Mesendoderm (in vitro differentiated cells): Measurements from ENCODE around the gene MTCH2.

Experiments used
- DNase-seq: peaks from one replicate; pipeline ENCODE4 v3.0.0; 2013
- H2AK5ac ChIP-seq: 2 replicates; pipeline ENCODE4 v1.6.1; 2013; ENCODE audit warnings: low read length, inconsistent platforms
- H2BK120ac ChIP-seq: 2 replicates; pipeline ENCODE4 v1.6.1; 2013; ENCODE audit warnings: low read depth, mild to moderate bottlenecking, low read length, moderate library complexity, mixed read lengths
- H2BK15ac ChIP-seq: replicated peaks from 2 replicates; pipeline ENCODE4 v1.6.1; 2013; ENCODE audit warnings: low read depth, mild to moderate bottlenecking, moderate library complexity
- H2BK5ac ChIP-seq: 2 replicates; pipeline ENCODE4 v1.6.1; 2013; ENCODE audit warnings: low read length, inconsistent platforms
- H3K18ac ChIP-seq: 2 replicates; pipeline ENCODE4 v1.6.1; 2013; ENCODE audit warnings: mild to moderate bottlenecking, low read length, mixed read lengths
- H3K23ac ChIP-seq: one replicate; pipeline ENCODE4 v1.6.1; 2013; ENCODE audit warnings: low read length
- H3K27ac ChIP-seq: 2 replicates; pipeline ENCODE4 v1.5.1; 2013; ENCODE audit warnings: low read depth, mild to moderate bottlenecking, inconsistent platforms, low read length, moderate library complexity
- H3K27me3 ChIP-seq: 2 replicates; pipeline ENCODE4 v1.6.1; 2013; ENCODE audit warnings: low read length, control low read depth, mild to moderate bottlenecking, inconsistent platforms; ENCODE audit not compliant: insufficient read depth, poor library complexity
- H3K36me3 ChIP-seq: 2 replicates; pipeline ENCODE4 v1.6.1; 2013; ENCODE audit warnings: low read length, inconsistent platforms; ENCODE audit not compliant: control insufficient read depth, insufficient read depth
- H3K4ac ChIP-seq: one replicate; pipeline ENCODE4 v1.6.1; 2013; ENCODE audit warnings: low read depth, mild to moderate bottlenecking, low read length, moderate library complexity
- H3K4me1 ChIP-seq: 2 replicates; pipeline ENCODE4 v1.6.1; 2013; ENCODE audit warnings: low read depth, low read length, inconsistent platforms; ENCODE audit not compliant: control insufficient read depth
- H3K4me2 ChIP-seq: 2 replicates; pipeline ENCODE4 v1.6.1; 2013; ENCODE audit warnings: low read length
- H3K4me3 ChIP-seq: 2 replicates; pipeline ENCODE4 v1.5.1; 2013; ENCODE audit warnings: mild to moderate bottlenecking, low read length
- H3K56ac ChIP-seq: one replicate; pipeline ENCODE4 v1.6.1; 2013; ENCODE audit warnings: low read length
- H3K79me1 ChIP-seq: 2 replicates; pipeline ENCODE4 v1.6.1; 2013; ENCODE audit warnings: low read length, inconsistent platforms
- H3K79me2 ChIP-seq: 2 replicates; pipeline ENCODE4 v1.6.1; 2013; ENCODE audit warnings: mild to moderate bottlenecking, low read length; ENCODE audit not compliant: control insufficient read depth, insufficient read depth
- H3K9ac ChIP-seq: 2 replicates; pipeline ENCODE4 v1.6.1; 2013; ENCODE audit warnings: low read length, inconsistent platforms
- H4K5ac ChIP-seq: one replicate; pipeline ENCODE4 v1.6.1; 2013; ENCODE audit warnings: low read length
- H4K8ac ChIP-seq: one replicate; pipeline ENCODE4 v1.6.1; 2013; ENCODE audit warnings: low read depth, mild to moderate bottlenecking, control low read depth, low read length, moderate library complexity
- WGBS: extraction: QIAGEN DNeasy Blood & Tissue Kit; methylation state at CpG from one replicate; pipeline ENCODE4 v1.1.7; 2013; ENCODE audit warnings: low lambda C conversion rate, missing lambda C conversion rate; ENCODE audit not compliant: insufficient coverage; ENCODE audit errors: extremely low coverage; 5-methylcytosine and 5-hydroxymethylcytosine counted together

Gene MTCH2

DNA sequence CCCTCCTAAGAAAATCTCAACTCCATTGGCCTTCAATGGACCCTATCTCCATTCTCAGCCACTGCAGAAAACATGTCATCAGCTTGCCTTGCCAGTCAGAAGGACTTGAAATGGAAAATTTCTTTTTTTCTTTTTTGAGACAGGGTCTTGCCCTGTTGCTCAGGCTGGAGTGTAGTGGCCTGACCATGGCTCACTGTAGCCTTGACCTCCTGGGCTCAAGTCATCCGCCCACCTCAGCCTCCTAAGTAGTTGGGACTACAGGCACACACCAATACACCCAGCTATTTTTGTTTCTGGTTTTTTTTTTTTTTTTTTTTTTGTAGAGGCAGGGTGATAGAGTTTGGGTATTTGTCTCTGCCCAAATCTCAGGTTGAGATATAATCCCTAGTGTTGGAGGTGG lies 43.8 kb upstream of the MTCH2 start:
- no peaks in the 10 kb centered on the region for H3K79me1 ChIP-seq
- H3K56ac ChIP-seq: no peak overlapping the region
- H3K27me3 ChIP-seq: no peaks in the 10 kb centered on the region
- WGBS: no CpG with 5 or more reads among the region's 1 CpG
- H3K4me2 ChIP-seq: no peak overlapping the region
- no peaks in the 10 kb centered on the region for H3K36me3 ChIP-seq
- no peak overlapping the region for H3K4me3 ChIP-seq
- H2AK5ac ChIP-seq: no peak overlapping the region
- no peaks in the 10 kb centered on the region for H3K79me2 ChIP-seq
- no peak overlapping the region for H3K18ac ChIP-seq
- no peak overlapping the region for H2BK5ac ChIP-seq
- no peak overlapping the region for H3K27ac ChIP-seq
- peaks cover 3% of the 10 kb centered on the region for H3K4me1 ChIP-seq
- H3K9ac ChIP-seq: no peak overlapping the region
- H4K5ac ChIP-seq: no peak overlapping the region
- H2BK15ac ChIP-seq: no peak overlapping the region
- H2BK120ac ChIP-seq: no peak overlapping the region
- no peak overlapping the region for H3K4ac ChIP-seq
- no peak for DNase-seq
- H4K8ac ChIP-seq: no peak overlapping the region
- H3K23ac ChIP-seq: no peak overlapping the region

DNA sequence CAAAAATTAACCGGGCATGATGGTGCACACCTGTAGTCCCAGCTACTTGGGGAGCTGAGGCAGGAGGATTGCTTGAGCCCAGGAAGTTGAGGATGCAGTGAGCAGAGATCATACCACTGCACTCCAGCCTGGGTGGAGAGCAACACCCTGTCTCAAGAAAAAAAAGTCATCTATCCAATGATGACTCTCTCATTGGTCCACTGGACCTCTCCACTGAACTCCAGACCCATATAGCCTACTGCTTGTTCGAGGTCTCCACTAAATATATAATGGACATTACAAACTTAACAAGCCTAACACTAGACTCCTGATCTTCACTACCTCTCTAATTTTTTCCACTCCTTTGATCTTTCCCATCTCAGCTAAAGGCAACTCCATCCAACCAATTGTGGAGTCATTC lies 33.5 kb upstream of the MTCH2 start:
- Histone ChIP-seq H3K36me3 (no peaks in the 10 kb centered on the region), H3K9ac (no peak overlapping the region), H4K8ac (no peak overlapping the region), H3K18ac (no peak overlapping the region), H3K56ac (no peak overlapping the region), H4K5ac (no peak overlapping the region), H2AK5ac (no peak overlapping the region), H3K4me1 (no peaks in the 10 kb centered on the region), H3K79me1 (no peaks in the 10 kb centered on the region), H3K23ac (no peak overlapping the region), H3K4ac (no peak overlapping the region), H2BK5ac (no peak overlapping the region), H2BK120ac (no peak overlapping the region), H3K27ac (no peak overlapping the region), H3K27me3 (no peaks in the 10 kb centered on the region), H2BK15ac (no peak overlapping the region), H3K79me2 (no peaks in the 10 kb centered on the region), H3K4me3 (no peak overlapping the region), H3K4me2 (no peak overlapping the region)
- no CpG with 5 or more reads among the region's 2 CpGs for WGBS
- no peak for DNase-seq

DNA sequence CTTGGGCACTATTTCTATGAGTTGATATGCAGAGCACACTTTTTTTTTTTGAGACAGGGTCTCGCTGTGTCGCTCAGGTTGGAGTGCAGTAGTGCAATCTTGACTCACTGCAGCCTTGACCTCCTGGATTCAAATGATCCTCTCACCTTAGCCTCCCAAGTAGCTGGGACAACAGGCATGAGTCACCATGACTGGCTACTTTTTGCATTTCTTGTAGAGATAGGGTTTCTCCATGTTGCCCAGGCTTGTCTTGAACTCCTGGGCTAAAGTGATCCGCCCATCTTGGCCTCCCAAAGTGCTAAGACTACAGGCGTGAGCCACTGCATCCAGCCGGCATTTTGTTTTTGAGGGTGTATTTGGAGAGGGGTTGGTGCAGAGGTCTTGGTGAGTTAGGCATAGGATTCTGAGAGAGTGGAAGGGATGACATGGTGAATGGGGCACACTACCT lies 29.9 kb upstream of the MTCH2 start:
- DNase-seq: peak; percentile 37

DNA sequence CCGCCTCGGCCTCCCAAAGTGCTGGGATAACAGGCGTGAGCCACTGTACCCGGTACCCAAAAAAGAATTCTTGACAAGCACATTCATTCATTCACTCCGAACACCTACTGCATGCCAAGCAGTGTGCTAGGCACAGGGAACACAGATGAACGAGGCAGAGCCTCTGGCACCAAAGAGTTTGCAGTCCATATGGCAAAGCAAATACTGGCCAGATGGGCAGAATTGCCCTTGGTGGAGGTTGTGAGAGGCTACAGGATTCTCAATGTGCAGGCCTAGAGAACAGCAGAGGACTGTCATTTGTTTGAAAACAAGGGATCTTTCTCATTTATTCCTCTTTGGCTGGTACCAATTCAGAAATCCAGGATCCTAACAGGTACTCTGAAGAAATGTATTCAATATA lies 27.5 kb upstream of the MTCH2 start:
- Histone ChIP-seq H3K4me2 (no peak overlapping the region), H3K9ac (no peak overlapping the region), H3K23ac (no peak overlapping the region), H2BK5ac (no peak overlapping the region), H3K4ac (no peak overlapping the region), H3K79me1 (no peaks in the 10 kb centered on the region), H3K56ac (no peak overlapping the region), H3K27ac (no peak overlapping the region), H3K4me3 (no peak overlapping the region), H3K18ac (no peak overlapping the region), H3K36me3 (no peaks in the 10 kb centered on the region), H4K8ac (no peak overlapping the region), H2BK15ac (no peak overlapping the region), H3K79me2 (no peaks in the 10 kb centered on the region), H3K4me1 (no peaks in the 10 kb centered on the region), H2AK5ac (no peak overlapping the region), H3K27me3 (no peaks in the 10 kb centered on the region), H4K5ac (no peak overlapping the region), H2BK120ac (no peak overlapping the region)
- no peak for DNase-seq
- WGBS: no CpG with 5 or more reads among the region's 6 CpGs

More for the DNA sequence above, 29.9 kb upstream of the MTCH2 start:
- Histone ChIP-seq H4K8ac (no peak overlapping the region), H3K27me3 (no peaks in the 10 kb centered on the region), H3K9ac (no peak overlapping the region), H3K18ac (no peak overlapping the region), H3K4me2 (no peak overlapping the region), H2AK5ac (no peak overlapping the region), H2BK15ac (no peak overlapping the region), H2BK5ac (no peak overlapping the region), H3K79me1 (no peaks in the 10 kb centered on the region), H3K23ac (no peak overlapping the region), H3K4me1 (no peaks in the 10 kb centered on the region), H3K4ac (no peak overlapping the region), H3K36me3 (no peaks in the 10 kb centered on the region), H3K27ac (no peak overlapping the region), H4K5ac (no peak overlapping the region), H3K56ac (no peak overlapping the region), H2BK120ac (no peak overlapping the region), H3K79me2 (no peaks in the 10 kb centered on the region), H3K4me3 (no peak overlapping the region)
- WGBS: no CpG with 5 or more reads among the region's 5 CpGs

DNA sequence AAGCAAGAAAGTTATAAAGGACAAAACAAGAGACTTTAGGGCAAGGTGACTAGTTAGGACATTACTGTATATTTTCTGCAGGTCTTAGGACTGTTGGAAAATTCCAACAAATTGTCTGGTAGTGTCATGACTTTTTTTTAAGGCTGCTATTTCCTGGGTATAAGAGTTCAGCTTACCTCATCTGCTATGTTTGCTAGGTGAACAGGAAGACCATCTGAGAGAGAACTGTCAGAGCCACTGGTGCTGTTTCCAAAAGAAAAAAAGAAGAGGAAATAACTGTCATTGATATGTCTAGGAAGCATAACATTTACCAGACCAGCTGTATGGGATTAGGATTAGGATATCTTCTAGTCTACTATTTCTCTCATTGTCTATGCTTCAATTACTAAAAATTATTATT lies 26.3 kb upstream of the MTCH2 start:
- Histone ChIP-seq H3K23ac (no peak overlapping the region), H3K79me1 (no peaks in the 10 kb centered on the region), H3K18ac (no peak overlapping the region), H2BK5ac (no peak overlapping the region), H3K4me2 (no peak overlapping the region), H3K4me1 (no peaks in the 10 kb centered on the region), H2BK120ac (no peak overlapping the region), H4K5ac (no peak overlapping the region), H3K4ac (no peak overlapping the region), H3K36me3 (no peaks in the 10 kb centered on the region), H3K27me3 (no peaks in the 10 kb centered on the region), H3K56ac (no peak overlapping the region), H2BK15ac (no peak overlapping the region), H3K4me3 (no peak overlapping the region), H3K79me2 (no peaks in the 10 kb centered on the region), H3K27ac (no peak overlapping the region), H4K8ac (no peak overlapping the region), H2AK5ac (no peak overlapping the region), H3K9ac (no peak overlapping the region)
- DNase-seq: no peak

DNA sequence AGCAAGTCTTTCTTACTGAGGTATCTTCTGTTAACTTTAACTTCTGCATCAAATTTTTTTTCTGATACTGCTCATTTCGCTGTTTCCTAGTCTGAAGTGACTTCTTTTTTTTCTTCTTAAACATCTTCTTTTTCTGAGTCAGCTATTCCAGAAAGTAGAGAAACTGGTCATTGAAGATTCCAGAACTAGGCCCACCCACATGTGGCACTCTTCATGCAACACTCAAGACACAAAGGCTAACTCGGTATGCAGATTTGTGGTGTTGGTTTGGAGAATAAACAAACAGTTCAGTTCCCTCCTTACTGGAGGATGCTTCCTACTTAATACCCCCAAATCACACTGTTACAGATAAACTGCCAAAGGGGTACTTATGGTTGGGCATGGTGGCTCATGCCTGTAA lies 25.2 kb upstream of the MTCH2 start:
- no peak overlapping the region for H3K9ac ChIP-seq
- no peak overlapping the region for H4K8ac ChIP-seq
- no peaks in the 10 kb centered on the region for H3K4me1 ChIP-seq
- no peak for DNase-seq
- no peak overlapping the region for H3K56ac ChIP-seq
- H2BK120ac ChIP-seq: no peak overlapping the region
- no peak overlapping the region for H3K18ac ChIP-seq
- H3K4me2 ChIP-seq: no peak overlapping the region
- no peaks in the 10 kb centered on the region for H3K79me1 ChIP-seq
- no peak overlapping the region for H3K4ac ChIP-seq
- no peak overlapping the region for H4K5ac ChIP-seq
- H3K27ac ChIP-seq: no peak overlapping the region
- no peaks in the 10 kb centered on the region for H3K79me2 ChIP-seq
- no peaks in the 10 kb centered on the region for H3K36me3 ChIP-seq
- no peak overlapping the region for H2BK5ac ChIP-seq
- H2BK15ac ChIP-seq: no peak overlapping the region
- no peak overlapping the region for H2AK5ac ChIP-seq
- no peak overlapping the region for H3K23ac ChIP-seq
- no peak overlapping the region for H3K4me3 ChIP-seq
- no peaks in the 10 kb centered on the region for H3K27me3 ChIP-seq
- no CpG with 5 or more reads among the region's 2 CpGs for WGBS
